Measurements from ENCODE around the gene KCNK10. TPM values are rescaled to one million over a fixed set of nuclear protein-coding genes. Genes with fewer than 3 reads are reported as not detected.

Gene KCNK10
- total and polyA plus RNA-seq, 2 donors (not counting 1 experiment from before 2014, with no cell fraction given): 0.20 TPM; not detected in 1

- no CpG with 5 or more reads among the region's 1 CpG for WGBS (ENCODE audit: insufficient coverage)
- H2AFZ ChIP-seq (ENCODE audit: insufficient read depth, low read depth, low read length, poor library complexity, severe bottlenecking): no peak overlapping the region
- CTCF ChIA-PET: interaction anchor here (1.4 to 2.7 kb wide), 4 partner anchors 9 to 252 kb away, joined by 4 to 11 read pairs (median 8); no protein-coding TSS in a partner anchor
Observed at GRCh38 chr14:88196925-88197324, 126.1 kb downstream of the KCNK10 start.

More at GRCh38 chr14:88196925-88197324, 126.1 kb downstream of the KCNK10 start:
- Histone ChIP-seq H3K4me2 (replicated peaks; ENCODE audit: low read depth, low read length, poor library complexity, severe bottlenecking) (no peak overlapping the region), H3K4me1 (ENCODE audit: control insufficient read depth in 2 of 2, insufficient read depth in 2 of 2, low read length in 2 of 2) (no peaks in the 10 kb centered on the region), H3K36me3 (replicated peaks in 1 of 2; ENCODE audit: control extremely low read depth in 1 of 2, control insufficient read depth in 1 of 2, extremely low read depth in 1 of 2, insufficient read depth in 2 of 2, low read length in 1 of 2) (no peaks in the 10 kb centered on the region), H3K9me3 (ENCODE audit: control extremely low read depth in 1 of 3, control insufficient read depth in 2 of 3, insufficient read depth in 1 of 3, low read length in 2 of 3) (no peaks in the 10 kb centered on the region), H3K4me3 (ENCODE audit: control extremely low read depth in 1 of 5, extremely low read depth in 1 of 5, insufficient read depth in 1 of 5, low read depth in 2 of 5, low read length in 4 of 5) (no peak overlapping the region), H4K20me1 (ENCODE audit: control insufficient read depth, insufficient read depth, low read length, poor library complexity, severe bottlenecking) (no peaks in the 10 kb centered on the region), H3K79me2 (ENCODE audit: control insufficient read depth, insufficient read depth, low read length) (no peaks in the 10 kb centered on the region), H3K27me3 (replicated peaks in 1 of 4; ENCODE audit: control extremely low read depth in 1 of 4, control insufficient read depth in 3 of 4, insufficient read depth in 4 of 4, low read length in 3 of 4) (peaks cover 0 to 9% (median 4%) of the 10 kb centered on the region in 4 experiments), H3K27ac (ENCODE audit: low read length in 2 of 2) (no peak overlapping the region), H3K9ac (ENCODE audit: low read length) (no peak overlapping the region)
- POLR2A ChIA-PET: no interaction called here
- Mint-ChIP-seq H3K9me3 (ENCODE audit: insufficient read depth) (no peaks in the 10 kb centered on the region), H3K27me3 (peaks cover 26% of the 10 kb centered on the region), H3K4me1 (no peaks in the 10 kb centered on the region), H3K4me3 (no peak overlapping the region), H3K27ac (no peak overlapping the region)
- ATAC-seq (ENCODE audit: low read depth) (no peak), DNase-seq (no peak)
- intact Hi-C loops (cut with micrococcal nuclease): no loop called here
- TF ChIP-seq CTCF (IDR thresholded peaks at IDR 0.05) (no peak), EZH2 (IDR thresholded peaks at IDR 0.05; ENCODE audit: borderline replicate concordance, insufficient read depth, low read depth, low read length, poor library complexity, severe bottlenecking) (no peak)
